Esophagus squamous epithelium (tissue), 4 donors: ENCODE data around the gene ZNF195.

Experiments
- CTCF ChIP-seq, 6 experiments: fragments of 450-650 bp in 4 of 6; fragments of 200-600 bp in 2 of 6; sonication (generic) in 2 of 6; IDR thresholded peaks; one replicate each; pipeline ENCODE4 v1.5.1; 2016 to 2019; ENCODE audit warnings: antibody characterized with exemption in 6 of 6, mild to moderate bottlenecking in 4 of 6, moderate library complexity in 4 of 6
- POLR2A ChIP-seq, 4 donors: fragments of 450-650 bp; IDR thresholded peaks; one replicate each; pipeline ENCODE4 v1.6.1; 2017; ENCODE audit warnings: antibody characterized with exemption in 4 of 4, mild to moderate bottlenecking in 4 of 4, moderate library complexity in 3 of 4

GRCh38 chr11:3341298-3341697 lies 37.6 kb downstream of the ZNF195 start:
- TF ChIP-seq CTCF (IDR thresholded peaks at IDR 0.05) (peak; percentile 23 to 75 (median 66)), POLR2A (IDR thresholded peaks at IDR 0.05) (no peak)
